ENCODE measurements around the gene ZNF804A.

The ZNF804A gene

DNA sequence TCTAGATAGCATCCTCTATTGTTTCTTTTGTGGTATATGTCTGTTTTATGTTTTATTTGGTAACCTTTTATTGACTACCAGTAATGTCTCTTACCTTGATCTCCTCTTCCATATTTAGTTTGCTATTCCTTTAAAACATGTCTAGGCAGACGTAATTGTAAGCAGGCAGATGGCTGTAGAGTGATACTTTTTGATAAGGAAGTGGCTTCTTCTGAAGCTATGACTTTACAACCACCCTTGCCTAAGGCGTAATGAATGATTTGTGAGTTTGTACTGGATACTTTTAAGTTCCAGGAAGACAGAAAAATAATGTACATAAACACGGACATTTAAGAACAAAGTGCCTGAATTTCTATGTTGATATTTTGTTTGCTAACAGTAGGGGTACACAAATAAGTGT, 85.6 kb downstream of the ZNF804A start:
- no peak for DNase-seq (ENCODE audit: extremely low spot score)
- ChIA-PET CTCF (interaction anchor here (2.1 kb wide), 1 partner anchor 19 kb away, joined by 6 read pairs; no protein-coding TSS in a partner anchor), POLR2A (no interaction called here)
- TF ChIP-seq, protein P1, sequence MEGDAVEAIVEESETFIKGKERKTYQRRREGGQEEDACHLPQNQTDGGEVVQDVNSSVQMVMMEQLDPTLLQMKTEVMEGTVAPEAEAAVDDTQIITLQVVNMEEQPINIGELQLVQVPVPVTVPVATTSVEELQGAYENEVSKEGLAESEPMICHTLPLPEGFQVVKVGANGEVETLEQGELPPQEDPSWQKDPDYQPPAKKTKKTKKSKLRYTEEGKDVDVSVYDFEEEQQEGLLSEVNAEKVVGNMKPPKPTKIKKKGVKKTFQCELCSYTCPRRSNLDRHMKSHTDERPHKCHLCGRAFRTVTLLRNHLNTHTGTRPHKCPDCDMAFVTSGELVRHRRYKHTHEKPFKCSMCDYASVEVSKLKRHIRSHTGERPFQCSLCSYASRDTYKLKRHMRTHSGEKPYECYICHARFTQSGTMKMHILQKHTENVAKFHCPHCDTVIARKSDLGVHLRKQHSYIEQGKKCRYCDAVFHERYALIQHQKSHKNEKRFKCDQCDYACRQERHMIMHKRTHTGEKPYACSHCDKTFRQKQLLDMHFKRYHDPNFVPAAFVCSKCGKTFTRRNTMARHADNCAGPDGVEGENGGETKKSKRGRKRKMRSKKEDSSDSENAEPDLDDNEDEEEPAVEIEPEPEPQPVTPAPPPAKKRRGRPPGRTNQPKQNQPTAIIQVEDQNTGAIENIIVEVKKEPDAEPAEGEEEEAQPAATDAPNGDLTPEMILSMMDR (IDR thresholded peaks at IDR 0.05; ENCODE audit: control extremely low read depth, extremely low read depth, low read depth, missing control alignments) = no peak

DNA sequence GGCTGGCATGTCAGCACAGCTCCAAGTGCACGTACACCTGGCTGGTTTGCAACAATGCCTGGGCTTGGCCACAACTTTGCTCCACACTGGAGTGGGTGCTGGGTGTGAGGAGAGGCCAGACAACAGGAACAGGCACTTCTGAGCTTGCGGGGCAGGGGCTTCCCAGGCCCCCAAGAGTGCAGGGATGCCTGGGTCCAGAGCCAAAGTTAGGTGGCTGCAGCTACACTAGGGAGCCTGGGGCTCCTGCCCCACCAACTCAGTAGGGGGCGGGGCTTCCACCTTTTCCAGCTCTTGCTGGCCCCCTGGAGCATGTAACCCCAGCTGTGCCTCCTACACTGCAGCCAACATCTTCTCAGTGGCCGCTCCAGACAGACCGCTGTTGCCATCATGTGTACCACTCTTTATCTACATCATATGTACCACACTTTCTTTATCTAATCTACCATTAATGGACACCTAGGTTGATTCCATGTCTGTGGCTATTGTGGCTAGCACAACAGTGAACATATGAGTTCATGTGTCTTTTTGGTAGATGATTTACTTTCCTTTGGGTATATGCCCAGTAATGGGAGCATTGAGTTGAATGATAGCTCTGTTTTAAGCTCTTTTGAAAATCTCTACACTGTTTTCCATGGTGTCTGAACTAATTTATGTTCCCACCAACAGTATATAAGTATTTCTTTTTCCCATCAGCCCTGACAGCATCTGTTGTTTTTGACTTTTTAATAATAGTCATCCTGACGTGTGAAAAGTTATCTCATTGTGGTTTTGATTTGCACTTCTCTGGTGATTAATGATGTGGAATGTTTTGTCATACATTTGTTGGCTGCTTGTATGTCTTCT, 87.9 kb downstream of the ZNF804A start:
- ChIA-PET CTCF (no interaction called here), POLR2A (no interaction called here)
- TF ChIP-seq, protein P1 (IDR thresholded peaks at IDR 0.05; ENCODE audit: control extremely low read depth, extremely low read depth, low read depth, missing control alignments) = no peak
- DNase-seq (ENCODE audit: extremely low spot score) = no peak

DNA sequence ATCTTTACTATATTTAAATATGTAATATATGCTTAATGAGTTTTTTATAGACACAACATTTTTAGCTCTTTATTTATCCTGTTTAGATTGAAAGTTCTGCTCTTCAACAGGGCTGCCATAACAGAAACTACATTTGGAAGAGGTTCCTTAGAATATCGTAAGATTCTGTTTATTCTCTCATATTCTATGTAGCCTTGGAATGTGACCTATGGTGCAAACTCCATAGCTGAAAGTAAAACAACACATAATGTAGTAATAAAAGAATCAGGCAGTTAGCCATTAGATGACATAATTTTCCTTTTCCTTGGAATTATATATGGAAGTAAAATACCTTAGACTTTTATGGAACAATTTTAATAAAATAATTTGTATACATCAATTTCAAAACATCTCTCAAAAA, 91.3 kb downstream of the ZNF804A start:
- POLR2A ChIA-PET = no interaction called here
- TF ChIP-seq, protein P1 (IDR thresholded peaks at IDR 0.05; ENCODE audit: control extremely low read depth, extremely low read depth, low read depth, missing control alignments) = no peak
- CTCF ChIA-PET = interaction anchor here (1.4 kb wide), 1 partner anchor 9 kb away, joined by 4 read pairs; no protein-coding TSS in a partner anchor
- no peak for DNase-seq (ENCODE audit: extremely low spot score)

DNA sequence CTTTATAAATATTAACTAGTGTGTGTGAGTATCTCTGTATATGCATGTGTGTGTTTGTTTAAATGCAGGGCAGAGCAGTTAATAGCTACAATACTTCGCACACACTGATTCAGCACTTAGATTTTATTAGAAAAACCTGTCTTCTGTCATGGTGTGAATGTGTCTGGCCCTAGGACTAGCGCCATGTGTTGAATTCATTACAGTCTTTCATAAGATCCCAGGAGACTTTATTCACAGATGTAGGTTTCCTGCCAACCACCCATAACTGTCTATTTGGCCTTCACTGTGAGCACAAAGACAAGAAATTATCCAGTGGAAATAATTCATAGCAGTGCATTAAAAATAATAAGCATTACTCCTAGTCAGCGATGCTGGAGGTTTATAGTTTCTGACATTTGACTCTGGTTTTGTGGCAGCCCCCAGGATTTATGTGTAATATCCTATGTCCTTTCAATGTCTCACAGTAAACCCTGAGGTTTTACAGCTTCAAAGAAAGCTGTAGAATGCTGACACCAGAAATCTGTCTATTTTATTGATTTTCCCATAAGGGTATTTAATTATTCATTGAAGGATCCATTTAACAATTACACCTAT, 93.9 kb downstream of the ZNF804A start:
- DNase-seq (ENCODE audit: extremely low spot score) = no peak
- POLR2A ChIA-PET = no interaction called here

GRCh38 chr2:184696644-184697043, 98.3 kb downstream of the ZNF804A start:
- ChIA-PET POLR2A (no interaction called here), CTCF (interaction anchor here (2.0 kb wide), 1 partner anchor 11 kb away, joined by 6 read pairs; no protein-coding TSS in a partner anchor)
- DNase-seq (ENCODE audit: extremely low spot score) = no peak
- TF ChIP-seq, protein P1 (IDR thresholded peaks at IDR 0.05; ENCODE audit: control extremely low read depth, extremely low read depth, low read depth, missing control alignments) = no peak

More for the DNA sequence above, 93.9 kb downstream of the ZNF804A start:
- TF ChIP-seq, protein P1 (IDR thresholded peaks at IDR 0.05; ENCODE audit: control extremely low read depth, extremely low read depth, low read depth, missing control alignments) = no peak
- CTCF ChIA-PET = no interaction called here

- no peak for DNase-seq (ENCODE audit: extremely low spot score)
- TF ChIP-seq, protein P1 (IDR thresholded peaks at IDR 0.05; ENCODE audit: control extremely low read depth, extremely low read depth, low read depth, missing control alignments) = no peak
- ChIA-PET CTCF (interaction anchor here (0.9 to 1.3 kb wide), 2 partner anchors 10 to 19 kb away, joined by 4 to 5 read pairs; no protein-coding TSS in a partner anchor), POLR2A (no interaction called here)
These were observed 100.1 kb downstream of the ZNF804A start for GRCh38 chr2:184698476-184698875.
